ENCODE results near the gene UIMC1.

The UIMC1 gene

GRCh38 chr5:176954050-176954449 lies 52.5 kb downstream of the UIMC1 start:
- DNase-seq (ENCODE audit: low read depth in 2 of 2): no peak

DNA sequence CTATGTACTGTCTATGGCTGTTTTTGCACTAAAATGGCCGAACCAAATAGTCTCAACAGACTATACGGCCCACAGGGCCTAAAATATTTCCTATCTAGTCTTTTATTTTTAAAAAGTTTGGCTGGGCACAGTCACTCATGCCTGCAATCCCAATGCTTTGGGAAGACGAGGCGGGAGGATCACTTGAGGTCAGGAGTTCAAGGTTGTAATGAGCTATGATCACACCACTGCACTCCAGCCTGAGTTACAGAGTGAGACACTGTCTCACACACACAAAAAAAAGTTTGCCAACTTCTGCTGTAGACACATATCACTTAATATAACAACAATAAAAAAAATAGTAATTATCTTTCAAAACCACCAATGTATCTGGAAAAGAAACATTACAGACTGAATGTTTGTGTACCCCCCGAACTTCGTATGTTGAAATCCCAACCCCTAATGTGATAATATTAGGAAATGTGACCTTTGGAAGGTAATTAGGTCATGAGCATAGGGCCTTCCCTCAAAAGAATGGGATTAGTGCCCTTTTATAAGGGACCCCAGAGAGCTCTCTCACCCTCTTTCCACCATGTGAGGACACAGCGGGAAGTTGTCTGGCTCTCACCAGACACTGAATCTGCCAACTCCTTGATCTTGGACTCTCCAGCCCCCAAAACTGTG lies 53.9 kb downstream of the UIMC1 start:
- DNase-seq (ENCODE audit: low read depth in 2 of 2): no peak

DNA sequence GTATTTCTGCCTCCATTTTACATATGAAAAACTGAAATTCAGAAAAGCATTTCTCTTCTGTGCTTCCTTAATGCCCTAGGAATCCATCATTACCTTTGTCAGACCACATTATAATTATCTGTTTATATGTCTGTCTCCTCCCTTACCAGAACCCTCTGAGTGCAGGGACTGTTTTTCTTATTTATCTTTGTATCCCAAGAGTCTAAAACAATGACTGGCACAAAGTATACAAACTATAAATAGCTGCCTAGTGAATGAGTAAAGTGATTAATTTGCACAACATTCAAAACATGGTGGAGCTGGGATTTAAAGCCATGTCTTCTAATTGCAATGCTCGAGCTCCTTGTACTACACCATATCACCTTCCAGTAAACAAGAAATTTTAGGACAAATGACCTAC lies 58.1 kb downstream of the UIMC1 start:
- DNase-seq (ENCODE audit: low read depth in 2 of 2): no peak

DNA sequence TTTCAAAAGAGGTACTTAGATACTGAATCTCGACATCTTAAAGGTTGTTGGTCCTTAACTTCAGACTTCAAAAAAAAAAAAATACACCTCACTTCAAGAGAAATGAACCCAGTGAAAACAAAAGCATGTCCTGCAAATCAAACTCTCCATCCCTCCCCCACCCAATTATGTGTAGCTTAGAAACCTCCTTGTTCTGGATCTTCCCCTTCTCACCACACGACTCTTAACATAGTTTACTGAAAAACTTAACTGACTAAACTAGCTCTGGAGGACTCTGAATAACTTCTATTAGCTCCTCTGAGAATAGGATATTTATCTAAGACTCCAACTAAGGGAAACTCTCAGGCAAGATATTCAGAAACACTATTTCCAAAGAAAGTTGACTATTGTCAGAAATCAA lies 58.7 kb downstream of the UIMC1 start:
- DNase-seq (ENCODE audit: low read depth in 2 of 2): no peak

GRCh38 chr5:176944268-176944667 lies 62.3 kb downstream of the UIMC1 start:
- DNase-seq (ENCODE audit: low read depth in 2 of 2): no peak

DNA sequence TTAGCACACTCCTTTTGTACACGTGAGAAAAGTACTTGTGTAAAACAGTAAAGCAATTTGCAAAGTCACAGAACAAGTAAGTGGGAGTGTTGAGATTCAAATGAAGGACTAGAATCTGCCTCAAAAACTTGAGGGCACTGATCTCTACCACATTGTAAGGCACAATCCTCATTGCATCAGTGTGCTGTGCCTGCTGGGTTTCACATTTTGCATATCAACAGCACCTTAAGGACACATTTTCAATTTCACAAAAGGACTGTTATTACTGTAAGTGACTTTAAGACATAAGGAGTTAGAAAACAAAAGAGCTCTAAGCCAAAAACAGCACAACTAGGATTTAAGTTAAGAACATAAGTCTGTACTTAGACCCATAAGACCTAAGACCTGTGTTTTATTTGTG lies 62.8 kb downstream of the UIMC1 start:
- no peak for DNase-seq (ENCODE audit: low read depth in 2 of 2)

GRCh38 chr5:176941951-176942350 lies 64.6 kb downstream of the UIMC1 start:
- DNase-seq (ENCODE audit: low read depth in 2 of 2): no peak

- no peak for DNase-seq (ENCODE audit: low read depth in 2 of 2)
Measured at GRCh38 chr5:176938472-176938871, 68.1 kb downstream of the UIMC1 start.

DNA sequence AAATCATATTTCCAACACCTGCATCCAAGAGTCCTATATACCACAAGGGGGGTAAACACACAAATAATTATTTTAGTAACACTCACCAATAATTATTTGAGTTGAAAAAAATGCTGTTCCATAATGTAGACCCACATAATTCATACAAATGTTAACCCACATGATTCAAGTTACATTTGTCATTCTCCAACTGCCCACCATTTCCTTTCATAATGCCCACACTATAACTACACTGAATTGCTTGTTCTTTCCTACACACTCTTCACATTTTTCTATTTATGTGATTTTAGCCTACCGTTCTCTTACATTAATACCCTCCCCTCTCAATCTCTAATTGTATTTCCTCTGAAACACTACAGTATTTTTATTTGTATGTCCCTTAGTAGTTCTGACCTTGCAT lies 71.6 kb downstream of the UIMC1 start:
- no peak for DNase-seq (ENCODE audit: low read depth in 2 of 2)

DNA sequence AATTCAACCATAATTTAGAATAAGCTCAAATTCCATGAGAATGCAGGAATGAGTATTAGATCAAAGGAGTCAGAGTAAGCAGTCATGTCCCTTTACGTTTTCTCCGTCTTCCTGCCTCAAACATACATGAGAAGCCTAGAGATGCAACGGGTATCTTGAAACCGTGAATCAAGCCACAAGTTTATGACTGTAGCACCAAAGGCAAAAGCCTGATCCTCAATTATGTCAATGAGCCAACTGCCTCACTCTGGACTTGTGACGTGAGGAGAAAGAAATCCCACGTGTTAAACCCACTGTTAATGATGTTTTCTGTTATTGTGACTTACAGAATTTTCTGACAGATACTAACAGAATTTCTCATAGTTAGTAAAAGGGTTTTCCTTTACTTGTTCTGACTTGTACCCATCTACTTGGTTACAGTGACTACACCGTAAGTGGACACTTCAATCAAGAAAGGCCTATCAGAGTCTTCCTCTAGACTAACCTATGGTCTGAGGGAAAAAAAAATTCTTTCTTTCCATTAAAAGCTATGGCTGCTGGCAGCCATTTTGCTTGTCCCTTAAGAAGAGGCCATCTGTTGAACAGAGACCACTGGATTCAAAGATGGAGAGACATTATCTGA lies 72.2 kb downstream of the UIMC1 start:
- no peak for DNase-seq (ENCODE audit: low read depth in 2 of 2)

GRCh38 chr5:176929654-176930053 lies 76.9 kb downstream of the UIMC1 start:
- no peak for DNase-seq (ENCODE audit: low read depth in 2 of 2)

- DNase-seq (ENCODE audit: low read depth in 2 of 2): no peak
Measured at GRCh38 chr5:176927562-176927961, 79.0 kb downstream of the UIMC1 start.

GRCh38 chr5:176922817-176923216 lies 83.8 kb downstream of the UIMC1 start:
- no peak for DNase-seq (ENCODE audit: low read depth in 2 of 2)

DNA sequence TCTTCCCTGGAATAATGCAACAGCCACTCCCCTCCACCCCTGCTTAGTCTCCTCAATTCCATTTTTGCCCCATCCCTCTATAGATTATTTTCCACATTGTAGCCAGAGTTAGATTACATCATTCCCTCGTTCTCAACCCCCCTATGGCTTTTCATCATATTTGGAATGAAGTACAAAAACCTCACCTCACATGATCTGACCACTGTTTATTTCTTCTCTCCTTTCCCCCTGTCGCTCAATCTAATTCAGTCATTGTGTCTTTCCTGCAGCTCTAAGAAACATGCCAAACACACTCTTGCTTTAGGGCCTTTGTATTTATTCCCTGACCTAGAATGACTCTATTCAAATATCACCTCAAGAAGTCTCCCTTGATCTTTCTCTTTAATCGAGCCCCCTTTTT lies 84.9 kb downstream of the UIMC1 start:
- DNase-seq (ENCODE audit: low read depth in 2 of 2): no peak

DNA sequence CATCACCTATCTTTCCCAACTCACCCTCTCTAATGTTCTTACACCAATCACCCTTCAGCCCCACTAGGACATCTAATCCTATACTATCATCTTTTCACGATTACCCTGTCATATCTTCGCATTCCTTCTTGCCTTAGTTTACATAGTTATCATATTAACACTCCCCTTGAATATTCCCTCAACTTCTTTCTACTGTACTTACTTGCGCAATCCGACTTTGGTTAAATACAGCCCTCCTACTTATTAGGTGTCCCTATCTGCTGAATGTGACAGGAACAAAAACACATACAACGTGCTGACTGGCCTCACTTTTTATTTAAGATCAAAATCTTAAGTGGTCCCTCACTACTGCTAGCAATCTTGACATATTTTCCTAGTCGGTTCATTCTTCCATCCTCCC lies 88.0 kb downstream of the UIMC1 start:
- no peak for DNase-seq (ENCODE audit: low read depth in 2 of 2)

DNA sequence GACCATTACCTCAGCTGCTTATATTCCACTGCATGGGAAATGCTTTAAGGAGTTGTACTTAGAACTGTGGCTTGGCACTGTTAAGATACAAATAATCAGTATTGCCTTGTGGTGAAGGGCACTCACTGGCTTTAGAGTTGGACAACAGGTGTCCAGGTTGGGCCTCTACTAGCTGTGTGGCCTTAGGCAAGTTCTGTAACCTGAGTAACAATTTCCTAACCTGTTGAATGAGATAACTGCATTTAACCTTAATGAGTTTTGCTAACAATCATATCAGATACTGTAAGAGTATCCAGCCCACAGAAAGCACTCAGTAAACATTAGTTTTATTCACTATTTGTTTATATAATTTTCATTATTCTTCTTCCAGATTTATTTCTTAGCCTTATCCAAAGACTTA lies 90.2 kb downstream of the UIMC1 start:
- DNase-seq (ENCODE audit: low read depth in 2 of 2): no peak

GRCh38 chr5:176915906-176916305 lies 90.7 kb downstream of the UIMC1 start:
- no peak for DNase-seq (ENCODE audit: low read depth in 2 of 2)

DNA sequence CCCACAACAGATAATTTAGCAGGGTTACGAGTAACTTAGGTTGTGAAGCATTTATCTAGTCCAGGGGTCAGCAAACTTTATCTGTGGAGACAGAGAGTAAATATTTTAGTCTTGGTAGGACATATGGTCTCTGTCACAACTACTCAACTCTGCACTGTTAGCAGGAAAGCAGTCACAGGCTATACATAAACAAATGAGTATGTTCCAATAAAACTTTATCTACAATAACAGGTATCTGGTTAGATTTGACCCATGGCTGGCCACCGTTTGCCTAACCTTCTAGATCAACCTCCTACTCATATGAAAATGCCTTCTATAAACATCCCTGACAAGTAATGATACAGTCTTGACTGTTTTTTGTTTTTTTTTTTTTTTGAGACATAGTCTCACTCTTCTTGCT lies 94.5 kb downstream of the UIMC1 start:
- DNase-seq (ENCODE audit: low read depth in 2 of 2): no peak

DNA sequence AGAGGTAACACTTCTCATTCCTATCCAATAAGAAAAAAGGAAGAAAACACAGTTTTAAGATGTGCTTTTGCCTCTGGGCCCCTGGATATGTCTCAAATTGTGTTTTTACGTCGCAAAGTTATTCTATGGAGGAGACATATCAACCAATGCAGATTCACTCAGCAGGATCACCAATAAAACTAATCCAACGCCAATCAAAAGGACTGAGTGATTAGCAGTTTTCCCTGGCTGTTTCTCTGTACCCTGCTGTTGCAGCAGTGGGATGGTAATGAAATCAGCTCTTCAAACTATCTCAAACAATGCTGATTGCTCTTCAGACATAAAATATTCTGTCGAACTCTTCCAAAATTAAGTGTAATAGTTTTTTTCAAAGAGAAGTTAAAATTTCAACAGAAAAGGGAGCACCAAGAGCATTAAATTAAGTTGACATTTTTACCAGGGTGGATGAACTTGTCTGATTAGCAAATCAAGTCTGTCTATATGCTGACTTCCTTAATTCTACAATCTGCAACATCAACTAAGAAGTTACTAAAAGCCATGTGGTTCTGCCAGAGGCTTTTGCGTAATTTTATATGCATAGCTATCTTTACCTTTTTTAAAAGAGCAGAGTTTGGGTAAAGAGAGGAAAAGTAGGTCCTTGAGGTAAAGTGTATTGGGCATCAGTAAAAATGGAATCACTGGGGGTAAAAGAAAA lies 97.8 kb downstream of the UIMC1 start:
- no peak for DNase-seq (ENCODE audit: low read depth in 2 of 2)

- no peak for DNase-seq (ENCODE audit: low read depth in 2 of 2)
Measured at GRCh38 chr5:176906796-176907195, 99.8 kb downstream of the UIMC1 start.

DNA sequence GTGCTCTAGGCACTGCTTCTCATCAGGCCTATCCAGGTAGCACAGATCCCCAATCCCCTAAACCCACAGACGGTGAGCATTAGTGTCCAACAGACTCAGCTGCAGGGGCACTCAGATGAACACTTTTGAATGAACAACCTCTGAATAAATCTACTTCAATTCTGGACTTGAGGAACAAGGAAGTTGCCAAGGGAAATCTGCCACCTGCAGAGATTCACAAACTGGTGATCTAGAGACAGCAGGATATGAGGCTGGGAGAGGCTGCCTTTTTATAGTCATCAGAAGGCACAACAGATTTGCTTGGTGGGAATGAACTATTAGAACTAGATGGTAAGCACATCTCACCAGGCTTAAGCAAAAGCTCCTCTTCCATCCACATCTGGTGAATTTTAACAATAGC lies 100.5 kb downstream of the UIMC1 start:
- no peak for DNase-seq (ENCODE audit: low read depth in 2 of 2)

- DNase-seq (ENCODE audit: low read depth in 2 of 2): no peak
Measured at GRCh38 chr5:176904276-176904675, 102.3 kb downstream of the UIMC1 start.

DNA sequence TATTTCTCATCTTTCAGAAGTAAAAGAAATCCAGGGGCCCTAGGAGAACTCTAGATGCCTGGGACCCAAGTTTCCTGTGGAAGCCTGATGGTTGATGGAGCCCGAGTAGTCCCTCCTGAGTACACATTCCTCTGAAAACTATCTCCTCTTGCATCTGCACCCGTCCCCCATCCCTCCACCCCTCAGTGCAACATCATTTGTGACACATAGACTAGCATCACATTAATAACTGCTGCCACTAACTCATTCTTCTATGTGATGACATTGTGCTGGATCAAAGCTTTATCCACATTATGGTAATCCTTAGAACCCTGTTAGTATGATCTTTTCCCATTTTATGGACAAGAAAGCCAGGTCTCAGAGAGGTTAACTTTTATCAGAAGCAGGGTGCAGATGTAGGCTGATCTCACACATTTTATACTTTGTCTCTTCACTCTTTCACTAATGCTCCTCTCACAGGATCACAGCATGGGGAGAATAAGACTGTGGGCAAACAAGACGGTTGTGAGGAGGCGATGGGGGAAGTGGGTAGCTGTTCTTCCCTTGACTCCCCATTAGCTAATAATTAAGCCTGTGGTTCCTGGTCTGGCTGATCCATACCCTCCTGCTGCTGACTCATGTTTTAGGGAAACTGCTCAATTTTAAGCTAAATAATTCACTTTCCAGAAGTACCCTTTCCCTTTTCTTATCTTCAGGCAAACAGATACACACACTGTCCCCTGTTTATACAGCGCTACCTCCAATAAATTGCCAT lies 103.5 kb downstream of the UIMC1 start:
- DNase-seq (ENCODE audit: low read depth in 2 of 2): no peak

Data from stimulated activated CD4-positive, alpha-beta T cell treated with anti-CD3 and anti-CD28 coated beads, Interleukin-15, amount 100 ng/mL, for 48 hours (primary cell).